T-helper 1 cell treated with Interleukin-12 subunit alpha and Interleukin-12 subunit beta and Interleukin-4 antibody, amounts not matched to agents 30 μg/mL and 1 μg/mL, for 36 hours (primary cell): Measurements from ENCODE around the gene KIFAP3.
"Not testable (repeated sequence)": the region's sequence is repeated elsewhere in the genome, so short reads cannot be mapped to it uniquely, and the experiment has no call there.

Experiments used
- H3K27ac Mint-ChIP-seq: one replicate; pipeline ENCODE4 v1.8.0; 2021; ENCODE audit warnings: mild to moderate bottlenecking, mixed read lengths
- H3K27me3 Mint-ChIP-seq: one replicate; pipeline ENCODE4 v1.8.0; 2021; ENCODE audit warnings: low read depth, mixed read lengths
- H3K36me3 Mint-ChIP-seq: one replicate; pipeline ENCODE4 v1.8.0; 2021; ENCODE audit warnings: low read depth, mixed read lengths
- H3K4me1 Mint-ChIP-seq: one replicate; pipeline ENCODE4 v1.8.0; 2021; ENCODE audit warnings: low read depth, mixed read lengths
- H3K4me3 Mint-ChIP-seq: one replicate; pipeline ENCODE4 v1.8.0; 2021; ENCODE audit warnings: mild to moderate bottlenecking, moderate library complexity, mixed read lengths
- H3K9me3 Mint-ChIP-seq: one replicate; pipeline ENCODE4 v1.8.0; 2021; ENCODE audit warnings: mixed read lengths

Gene KIFAP3

GRCh38 chr1:170074250-170075157, at the start of gene KIFAP3:
TSS of gene KIFAP3 (minus strand) at chr1:170074695. CDS start at chr1:170074467, 228 bp downstream.
- Mint-ChIP-seq H3K27me3 (peaks cover 4% of the 10 kb centered on the region), H3K27ac (peak within 1 kb of the TSS; percentile 98), H3K4me1 (peaks cover 37% of the 10 kb centered on the region), H3K9me3 (peaks cover 15% of the 10 kb centered on the region), H3K4me3 (peak within 1 kb of the TSS; percentile 99), H3K36me3 (peaks cover 7% of the 10 kb centered on the region)

- H3K27me3 Mint-ChIP-seq, result no peaks in the 10 kb centered on the region
- H3K4me1 Mint-ChIP-seq, result no peaks in the 10 kb centered on the region
- H3K4me3 Mint-ChIP-seq, result no peak overlapping the region
- peaks cover 3% of the 10 kb centered on the region for H3K9me3 Mint-ChIP-seq
- no peak overlapping the region for H3K27ac Mint-ChIP-seq
- H3K36me3 Mint-ChIP-seq, result no peaks in the 10 kb centered on the region
Observed at GRCh38 chr1:170122366-170122765, 47.9 kb upstream of the KIFAP3 start.

- H3K9me3 Mint-ChIP-seq, result peaks cover 3% of the 10 kb centered on the region
- H3K36me3 Mint-ChIP-seq, result no peaks in the 10 kb centered on the region
- no peak overlapping the region for H3K27ac Mint-ChIP-seq
- H3K27me3 Mint-ChIP-seq, result no peaks in the 10 kb centered on the region
- no peaks in the 10 kb centered on the region for H3K4me1 Mint-ChIP-seq
- H3K4me3 Mint-ChIP-seq, result no peak overlapping the region
Observed at GRCh38 chr1:170114906-170115305, 40.4 kb upstream of the KIFAP3 start.

- H3K27me3 Mint-ChIP-seq, H3K36me3 Mint-ChIP-seq, H3K9me3 Mint-ChIP-seq, H3K4me3 Mint-ChIP-seq, H3K4me1 Mint-ChIP-seq, H3K27ac Mint-ChIP-seq: not testable (repeated sequence)
Observed at GRCh38 chr1:170113140-170113539, 38.6 kb upstream of the KIFAP3 start.

- Mint-ChIP-seq H3K36me3 (no peaks in the 10 kb centered on the region), H3K27ac (no peak overlapping the region), H3K9me3 (no peaks in the 10 kb centered on the region), H3K4me3 (no peak overlapping the region), H3K4me1 (no peaks in the 10 kb centered on the region), H3K27me3 (no peaks in the 10 kb centered on the region)
Observed at GRCh38 chr1:170097449-170097948, 23.0 kb upstream of the KIFAP3 start.

GRCh38 chr1:170096806-170097340, 22.4 kb upstream of the KIFAP3 start:
- H3K4me3 Mint-ChIP-seq, result no peak overlapping the region
- no peak overlapping the region for H3K27ac Mint-ChIP-seq
- H3K9me3 Mint-ChIP-seq, result no peaks in the 10 kb centered on the region
- no peaks in the 10 kb centered on the region for H3K27me3 Mint-ChIP-seq
- no peaks in the 10 kb centered on the region for H3K36me3 Mint-ChIP-seq
- no peaks in the 10 kb centered on the region for H3K4me1 Mint-ChIP-seq

- H3K9me3 Mint-ChIP-seq, result no peaks in the 10 kb centered on the region
- no peak overlapping the region for H3K27ac Mint-ChIP-seq
- H3K27me3 Mint-ChIP-seq, result no peaks in the 10 kb centered on the region
Observed at GRCh38 chr1:170095976-170096748, 21.7 kb upstream of the KIFAP3 start.

GRCh38 chr1:170094697-170095616, 20.5 kb upstream of the KIFAP3 start:
- H3K4me1 Mint-ChIP-seq, H3K4me3 Mint-ChIP-seq, H3K36me3 Mint-ChIP-seq, H3K27me3 Mint-ChIP-seq, H3K27ac Mint-ChIP-seq, H3K9me3 Mint-ChIP-seq: not testable (repeated sequence)

More at GRCh38 chr1:170095976-170096748, 21.7 kb upstream of the KIFAP3 start:
- H3K4me3 Mint-ChIP-seq, result no peak overlapping the region
- no peaks in the 10 kb centered on the region for H3K36me3 Mint-ChIP-seq
- H3K4me1 Mint-ChIP-seq, result no peaks in the 10 kb centered on the region

- no peaks in the 10 kb centered on the region for H3K9me3 Mint-ChIP-seq
- no peaks in the 10 kb centered on the region for H3K36me3 Mint-ChIP-seq
- H3K4me1 Mint-ChIP-seq, result no peaks in the 10 kb centered on the region
- H3K27ac Mint-ChIP-seq, result no peak overlapping the region
- peaks cover 15% of the 10 kb centered on the region for H3K27me3 Mint-ChIP-seq
- no peak overlapping the region for H3K4me3 Mint-ChIP-seq
Observed at GRCh38 chr1:170086399-170087032, 12.0 kb upstream of the KIFAP3 start.

- H3K4me1 Mint-ChIP-seq, result no peaks in the 10 kb centered on the region
- no peak overlapping the region for H3K4me3 Mint-ChIP-seq
- no peaks in the 10 kb centered on the region for H3K36me3 Mint-ChIP-seq
- peaks cover 17% of the 10 kb centered on the region for H3K27me3 Mint-ChIP-seq
- no peak overlapping the region for H3K27ac Mint-ChIP-seq
- H3K9me3 Mint-ChIP-seq, result no peaks in the 10 kb centered on the region
Observed at GRCh38 chr1:170085091-170085490, 10.6 kb upstream of the KIFAP3 start.

- Mint-ChIP-seq H3K27ac (no peak overlapping the region), H3K4me1 (peaks cover 16% of the 10 kb centered on the region)
Observed at GRCh38 chr1:170078610-170079189, 4.2 kb upstream of the KIFAP3 start.

GRCh38 chr1:170077926-170078325, 3.4 kb upstream of the KIFAP3 start:
- H3K4me1 Mint-ChIP-seq, result peaks cover 21% of the 10 kb centered on the region
- H3K36me3 Mint-ChIP-seq, result peaks cover 3% of the 10 kb centered on the region
- peaks cover 8% of the 10 kb centered on the region for H3K27me3 Mint-ChIP-seq
- peaks cover 15% of the 10 kb centered on the region for H3K9me3 Mint-ChIP-seq
- no peak overlapping the region for H3K4me3 Mint-ChIP-seq
- H3K27ac Mint-ChIP-seq, result no peak overlapping the region

More at GRCh38 chr1:170078610-170079189, 4.2 kb upstream of the KIFAP3 start:
- Mint-ChIP-seq H3K4me3 (no peak overlapping the region), H3K36me3 (peaks cover 3% of the 10 kb centered on the region), H3K9me3 (peaks cover 15% of the 10 kb centered on the region), H3K27me3 (peaks cover 8% of the 10 kb centered on the region)

GRCh38 chr1:170076952-170077351, 2.5 kb upstream of the KIFAP3 start:
- H3K4me1 Mint-ChIP-seq, result peaks cover 26% of the 10 kb centered on the region

More at GRCh38 chr1:170076952-170077351, 2.5 kb upstream of the KIFAP3 start:
- peaks cover 15% of the 10 kb centered on the region for H3K9me3 Mint-ChIP-seq
- not testable (repeated sequence) for H3K27me3 Mint-ChIP-seq, H3K36me3 Mint-ChIP-seq, H3K27ac Mint-ChIP-seq, H3K4me3 Mint-ChIP-seq
